ENCODE results near the gene ZNF831. TPM values are rescaled to one million over a fixed set of nuclear protein-coding genes. Genes with fewer than 3 reads are reported as not detected.
A peak's percentile ranks its signal among the peaks of the same experiment; 100 is the strongest.

ZNF831 gene
- total RNA-seq, 5 donors from 2014 or later (not counting 1 experiment from before 2014, with no cell fraction given), result 23.1 to 48.0 (median 29.7) TPM

GRCh38 chr20:59144179-59144830, 19.3 kb upstream of the ZNF831 start:
- Histone ChIP-seq H3K27me3 (replicated peaks in 1 of 2; ENCODE audit: control insufficient read depth in 2 of 2, extremely low read depth in 1 of 2, insufficient read depth in 2 of 2, low read length in 1 of 2) (no peaks in the 10 kb centered on the region), H3K4me3 (ENCODE audit: control insufficient read depth in 1 of 2, extremely low read depth in 1 of 2, low read length in 1 of 2) (no peak overlapping the region), H3K27ac (ENCODE audit: low read length) (peak overlapping the region; percentile 89), H3K4me1 (ENCODE audit: control insufficient read depth in 1 of 2, extremely low read depth in 1 of 2, insufficient read depth in 2 of 2, low read length in 2 of 2) (peaks cover 19 to 54% of the 10 kb centered on the region in 2 experiments), H3K9me3 (no peaks in the 10 kb centered on the region), H3K36me3 (ENCODE audit: control insufficient read depth in 2 of 2, extremely low read depth in 1 of 2, insufficient read depth in 1 of 2, low read length in 1 of 2) (no peaks in the 10 kb centered on the region)
- Mint-ChIP-seq H3K27me3 (no peaks in the 10 kb centered on the region), H3K9me3 (no peaks in the 10 kb centered on the region), H3K4me3 (peak overlapping the region in 2 of 3 donors; percentile 54 to 93), H3K27ac (peak overlapping the region; percentile 96 to 98), H3K36me3 (peaks cover 6% of the 10 kb centered on the region), H3K4me1 (peaks cover 52 to 69% (median 62%) of the 10 kb centered on the region in 3 donors)
- CTCF ChIA-PET, result interaction anchor here in 1 of 2 donors (1.0 kb wide), 1 partner anchor 21 kb away, joined by 4 read pairs; no protein-coding TSS in a partner anchor
- POLR2A ChIA-PET, result interaction anchor here in 1 of 2 donors (0.9 kb wide), 1 partner anchor 21 kb away, joined by 6 read pairs; no protein-coding TSS in a partner anchor
- ATAC-seq (replicated peaks in 1 of 4) (peak in 3 of 4 experiments; percentile 56 to 81 (median 76)), DNase-seq (peak in 6 of 35 experiments; percentile 18 to 60 (median 46))
- no CpG with 5 or more reads among the region's 9 CpGs for WGBS (ENCODE audit: insufficient coverage)

GRCh38 chr20:59144831-59145196, 18.8 kb upstream of the ZNF831 start:
- H3K9me3 Mint-ChIP-seq, result no peaks in the 10 kb centered on the region
- ChIA-PET POLR2A (no interaction called here), CTCF (no interaction called here)
- no peaks in the 10 kb centered on the region for H3K27me3 ChIP-seq (replicated peaks in 1 of 2; ENCODE audit: control insufficient read depth in 2 of 2, extremely low read depth in 1 of 2, insufficient read depth in 2 of 2, low read length in 1 of 2)
- H3K4me3 ChIP-seq (ENCODE audit: control insufficient read depth in 1 of 2, extremely low read depth in 1 of 2, low read length in 1 of 2), result no peak overlapping the region
- peaks cover 6% of the 10 kb centered on the region for H3K36me3 Mint-ChIP-seq
- no peak for DNase-seq
- peaks cover 21 to 59% of the 10 kb centered on the region in 2 experiments for H3K4me1 ChIP-seq (ENCODE audit: control insufficient read depth in 1 of 2, extremely low read depth in 1 of 2, insufficient read depth in 2 of 2, low read length in 2 of 2)
- H3K9me3 ChIP-seq, result no peaks in the 10 kb centered on the region
- no peaks in the 10 kb centered on the region for H3K27me3 Mint-ChIP-seq
- no peaks in the 10 kb centered on the region for H3K36me3 ChIP-seq (ENCODE audit: control insufficient read depth in 2 of 2, extremely low read depth in 1 of 2, insufficient read depth in 1 of 2, low read length in 1 of 2)
- H3K4me1 Mint-ChIP-seq, result peaks cover 57 to 70% (median 67%) of the 10 kb centered on the region in 3 donors
- H3K27ac ChIP-seq (ENCODE audit: low read length), result peak overlapping the region; percentile 89
- 90% methylated on average over 3 of the region's 4 CpGs for WGBS (ENCODE audit: insufficient coverage)
- ATAC-seq (replicated peaks in 1 of 4), result no peak
- peak overlapping the region; percentile 38 to 93 (median 54) for H3K4me3 Mint-ChIP-seq
- peak overlapping the region; percentile 96 to 98 for H3K27ac Mint-ChIP-seq

DNA sequence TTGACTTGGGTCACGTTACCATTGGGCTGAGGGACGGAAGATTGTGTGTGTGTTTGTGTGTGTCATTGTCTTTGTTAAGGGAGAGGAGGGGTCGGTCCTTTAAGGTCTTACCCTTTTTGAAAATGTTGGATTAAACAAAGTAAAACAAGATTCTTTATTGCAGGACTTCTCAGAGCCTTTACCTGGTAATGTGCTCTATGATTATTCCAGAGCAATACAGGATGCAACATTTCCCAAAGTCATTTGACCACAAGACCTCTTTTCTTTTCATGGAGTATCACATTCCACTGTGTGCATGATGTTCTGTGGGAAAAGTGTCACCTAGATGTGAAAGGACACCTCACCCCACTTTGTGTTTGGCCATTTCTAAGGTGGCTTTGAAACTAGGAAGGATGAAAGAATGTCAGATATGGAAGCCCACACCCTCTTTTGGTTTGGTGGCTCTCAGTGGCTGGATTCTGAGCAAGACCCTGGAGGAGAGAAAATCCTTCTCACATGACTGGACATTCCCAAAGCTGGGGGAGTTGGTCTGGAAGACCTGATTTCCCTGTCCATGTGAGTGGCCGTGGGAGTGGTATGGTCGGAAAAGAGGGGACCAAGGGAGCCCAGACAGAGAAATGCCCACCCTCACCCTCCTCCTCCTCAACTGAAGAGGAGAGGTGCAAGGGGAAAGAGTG, 18.2 kb upstream of the ZNF831 start:
- ATAC-seq (replicated peaks in 1 of 4) (no peak), DNase-seq (no peak)
- ChIA-PET CTCF (interaction anchor here in 1 of 2 donors (1.0 to 2.2 kb wide), 2 partner anchors 22 to 23 kb away, joined by 4 to 15 read pairs; no protein-coding TSS in a partner anchor), POLR2A (interaction anchor here (0.7 to 1.3 kb wide), 5 partner anchors 15 to 23 kb away, joined by 3 to 6 read pairs (median 6); partner anchors contain the start of gene ZNF831 (in 1 of the 2))
- WGBS (ENCODE audit: insufficient coverage), result no CpG with 5 or more reads among the region's 5 CpGs
- H3K27ac Mint-ChIP-seq, result peak overlapping the region; percentile 96 to 98
- no peaks in the 10 kb centered on the region for H3K27me3 Mint-ChIP-seq
- Histone ChIP-seq H3K36me3 (ENCODE audit: control insufficient read depth in 2 of 2, extremely low read depth in 1 of 2, insufficient read depth in 1 of 2, low read length in 1 of 2) (no peaks in the 10 kb centered on the region), H3K4me3 (ENCODE audit: control insufficient read depth in 1 of 2, extremely low read depth in 1 of 2, low read length in 1 of 2) (peak overlapping the region; percentile 66 to 86), H3K9me3 (no peaks in the 10 kb centered on the region), H3K27ac (ENCODE audit: low read length) (peak overlapping the region; percentile 89), H3K27me3 (replicated peaks in 1 of 2; ENCODE audit: control insufficient read depth in 2 of 2, extremely low read depth in 1 of 2, insufficient read depth in 2 of 2, low read length in 1 of 2) (no peaks in the 10 kb centered on the region), H3K4me1 (ENCODE audit: control insufficient read depth in 1 of 2, extremely low read depth in 1 of 2, insufficient read depth in 2 of 2, low read length in 2 of 2) (peaks cover 25 to 62% of the 10 kb centered on the region in 2 experiments)
- no peaks in the 10 kb centered on the region for H3K9me3 Mint-ChIP-seq
- peak overlapping the region; percentile 84 to 93 (median 86) for H3K4me3 Mint-ChIP-seq
- peaks cover 6% of the 10 kb centered on the region for H3K36me3 Mint-ChIP-seq
- H3K4me1 Mint-ChIP-seq, result peaks cover 63 to 71% (median 68%) of the 10 kb centered on the region in 3 donors

- Mint-ChIP-seq H3K4me3 (peak overlapping the region; percentile 84 to 93 (median 86)), H3K4me1 (peaks cover 70 to 76% (median 73%) of the 10 kb centered on the region in 3 donors), H3K27ac (peak overlapping the region; percentile 96 to 98), H3K27me3 (no peaks in the 10 kb centered on the region), H3K9me3 (no peaks in the 10 kb centered on the region), H3K36me3 (peaks cover 6% of the 10 kb centered on the region)
- Histone ChIP-seq H3K36me3 (ENCODE audit: control insufficient read depth in 2 of 2, extremely low read depth in 1 of 2, insufficient read depth in 1 of 2, low read length in 1 of 2) (no peaks in the 10 kb centered on the region), H3K4me3 (ENCODE audit: control insufficient read depth in 1 of 2, extremely low read depth in 1 of 2, low read length in 1 of 2) (peak overlapping the region; percentile 66 to 86), H3K27ac (ENCODE audit: low read length) (peak overlapping the region; percentile 89), H3K27me3 (replicated peaks in 1 of 2; ENCODE audit: control insufficient read depth in 2 of 2, extremely low read depth in 1 of 2, insufficient read depth in 2 of 2, low read length in 1 of 2) (no peaks in the 10 kb centered on the region), H3K9me3 (no peaks in the 10 kb centered on the region), H3K4me1 (ENCODE audit: control insufficient read depth in 1 of 2, extremely low read depth in 1 of 2, insufficient read depth in 2 of 2, low read length in 2 of 2) (peaks cover 33 to 70% of the 10 kb centered on the region in 2 experiments)
- WGBS (ENCODE audit: insufficient coverage), result 8% methylated on average over 14 of the region's 23 CpGs
- peak; percentile 50 to 66 (median 62) for ATAC-seq (replicated peaks in 1 of 4)
- peak in 32 of 35 experiments; percentile 43 to 75 (median 62) for DNase-seq
- POLR2A ChIA-PET, result interaction anchor here (0.7 to 1.4 kb wide), 11 partner anchors 13 to 255 kb away, joined by 3 to 11 read pairs (median 6); partner anchors contain the start of gene ZNF831 (in 1 of the 2)
- CTCF ChIA-PET, result interaction anchor here in 1 of 2 donors (1.0 to 3.0 kb wide), 4 partner anchors 19 to 58 kb away, joined by 4 to 15 read pairs (median 10); partner anchors contain the start of gene ZNF831
Measured at GRCh38 chr20:59145924-59146779, 17.5 kb upstream of the ZNF831 start.

- Histone ChIP-seq H3K36me3 (ENCODE audit: control insufficient read depth in 2 of 2, extremely low read depth in 1 of 2, insufficient read depth in 1 of 2, low read length in 1 of 2) (no peaks in the 10 kb centered on the region), H3K4me3 (ENCODE audit: control insufficient read depth in 1 of 2, extremely low read depth in 1 of 2, low read length in 1 of 2) (peak overlapping the region; percentile 66 to 86), H3K27ac (ENCODE audit: low read length) (peak overlapping the region; percentile 89), H3K9me3 (no peaks in the 10 kb centered on the region), H3K4me1 (ENCODE audit: control insufficient read depth in 1 of 2, extremely low read depth in 1 of 2, insufficient read depth in 2 of 2, low read length in 2 of 2) (peaks cover 41 to 78% of the 10 kb centered on the region in 2 experiments), H3K27me3 (replicated peaks in 1 of 2; ENCODE audit: control insufficient read depth in 2 of 2, extremely low read depth in 1 of 2, insufficient read depth in 2 of 2, low read length in 1 of 2) (no peaks in the 10 kb centered on the region)
- ChIA-PET POLR2A (interaction anchor here (0.5 to 1.5 kb wide), 11 partner anchors 12 to 1755 kb away, joined by 3 to 11 read pairs (median 6); no protein-coding TSS in a partner anchor), CTCF (interaction anchor here in 1 of 2 donors (1.0 to 3.0 kb wide), 6 partner anchors 18 to 75 kb away, joined by 3 to 15 read pairs (median 6); partner anchors contain the start of gene ZNF831)
- ATAC-seq (replicated peaks in 1 of 4) (no peak), DNase-seq (peak in 1 of 35 experiments; percentile 39)
- H3K4me1 Mint-ChIP-seq, result peaks cover 78 to 83% (median 81%) of the 10 kb centered on the region in 3 donors
- no peaks in the 10 kb centered on the region for H3K27me3 Mint-ChIP-seq
- no peaks in the 10 kb centered on the region for H3K9me3 Mint-ChIP-seq
- 37% methylated on average over 8 of the region's 8 CpGs for WGBS (ENCODE audit: insufficient coverage)
- H3K27ac Mint-ChIP-seq, result peak overlapping the region; percentile 96 to 98
- H3K4me3 Mint-ChIP-seq, result peak overlapping the region; percentile 84 to 93 (median 86)
- peaks cover 6% of the 10 kb centered on the region for H3K36me3 Mint-ChIP-seq
Measured at GRCh38 chr20:59146780-59147565, 16.6 kb upstream of the ZNF831 start.

Data from T-cell (primary cell).